AG04450 (cell line): Measurements from ENCODE around the gene PPIE. TPM values are rescaled to one million over a fixed set of nuclear protein-coding genes. Genes with fewer than 3 reads are reported as not detected.
"Not testable (repeated sequence)": the region's sequence is repeated elsewhere in the genome, so short reads cannot be mapped to it uniquely, and the experiment has no call there.

Experiments used
- CTCF ChIA-PET: fragments of 300-600, 350-600 bp; formaldehyde crosslinking; extraction: SDS; loops from one replicate; lab custom pipeline; 2022; ENCODE audit warnings: antibody characterized with exemption, inconsistent platforms; lab: Charles Lee
- POLR2A ChIA-PET: fragments of 350-600 bp; formaldehyde crosslinking; extraction: SDS; loops from one replicate; lab custom pipeline; 2021; ENCODE audit warnings: antibody characterized with exemption, inconsistent platforms; lab: Yijun Ruan, JAX
- DNase-seq: peaks from one replicate; pipeline ENCODE4 v3.0.0-alpha.2; 2011; ENCODE audit warnings: low read depth, low spot score
- H3K27ac ChIP-seq: one replicate; pipeline ENCODE4 v1.5.1; 2012; ENCODE audit warnings: low read depth, low read length, control low read depth
- H3K27me3 ChIP-seq: one replicate; pipeline ENCODE4 v1.6.0; 2012; ENCODE audit warnings: low read length; ENCODE audit not compliant: control insufficient read depth, insufficient read depth
- H3K4me3 ChIP-seq: 2 replicates; pipeline ENCODE4 v1.5.1; 2011; ENCODE audit warnings: mild to moderate bottlenecking, low read depth, low read length, control low read depth
- H3K9me3 ChIP-seq: 2 replicates; pipeline ENCODE4 v1.5.1; 2012; ENCODE audit warnings: low read length; ENCODE audit not compliant: control insufficient read depth, insufficient read depth
- CTCF ChIP-seq: IDR thresholded peaks from 2 replicates; pipeline ENCODE4 v1.5.1; 2011; ENCODE audit warnings: low read depth, low read length, control low read depth, inconsistent platforms
- polyA plus RNA-seq: library from polyadenylated mRNA; depleted of rRNA; stranded (reverse); fragments of >200 nt; gene quantifications from 2 replicates; pipeline ENCODE4 v1.2.3, GENCODE V29; 2011

The PPIE gene
- polyA plus RNA-seq, 1 experiment: 72.5 TPM

DNA sequence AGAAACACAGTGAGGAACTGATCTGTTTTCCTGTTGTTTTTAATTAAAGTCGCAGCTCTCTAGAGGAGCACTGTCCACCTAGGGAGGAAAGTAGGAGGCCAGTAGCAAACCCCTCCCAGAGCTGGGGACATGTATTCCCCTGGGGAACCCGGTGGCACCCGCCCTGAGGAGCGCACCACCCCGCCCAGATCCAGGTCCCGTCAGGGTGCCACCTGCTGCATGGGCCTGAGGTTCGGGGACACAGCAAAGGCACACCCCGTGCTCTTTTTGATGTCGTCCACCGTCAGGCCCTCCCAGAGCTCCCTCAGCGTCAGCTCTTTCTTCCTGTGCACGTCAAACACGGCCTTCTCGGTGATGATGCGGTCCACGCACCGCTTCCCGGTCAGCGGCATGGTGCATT is 30.8 kb downstream of the PPIE start:
- CTCF ChIA-PET, H3K9me3 ChIP-seq, H3K4me3 ChIP-seq, H3K27me3 ChIP-seq, DNase-seq, POLR2A ChIA-PET, H3K27ac ChIP-seq: not testable (repeated sequence)

DNA sequence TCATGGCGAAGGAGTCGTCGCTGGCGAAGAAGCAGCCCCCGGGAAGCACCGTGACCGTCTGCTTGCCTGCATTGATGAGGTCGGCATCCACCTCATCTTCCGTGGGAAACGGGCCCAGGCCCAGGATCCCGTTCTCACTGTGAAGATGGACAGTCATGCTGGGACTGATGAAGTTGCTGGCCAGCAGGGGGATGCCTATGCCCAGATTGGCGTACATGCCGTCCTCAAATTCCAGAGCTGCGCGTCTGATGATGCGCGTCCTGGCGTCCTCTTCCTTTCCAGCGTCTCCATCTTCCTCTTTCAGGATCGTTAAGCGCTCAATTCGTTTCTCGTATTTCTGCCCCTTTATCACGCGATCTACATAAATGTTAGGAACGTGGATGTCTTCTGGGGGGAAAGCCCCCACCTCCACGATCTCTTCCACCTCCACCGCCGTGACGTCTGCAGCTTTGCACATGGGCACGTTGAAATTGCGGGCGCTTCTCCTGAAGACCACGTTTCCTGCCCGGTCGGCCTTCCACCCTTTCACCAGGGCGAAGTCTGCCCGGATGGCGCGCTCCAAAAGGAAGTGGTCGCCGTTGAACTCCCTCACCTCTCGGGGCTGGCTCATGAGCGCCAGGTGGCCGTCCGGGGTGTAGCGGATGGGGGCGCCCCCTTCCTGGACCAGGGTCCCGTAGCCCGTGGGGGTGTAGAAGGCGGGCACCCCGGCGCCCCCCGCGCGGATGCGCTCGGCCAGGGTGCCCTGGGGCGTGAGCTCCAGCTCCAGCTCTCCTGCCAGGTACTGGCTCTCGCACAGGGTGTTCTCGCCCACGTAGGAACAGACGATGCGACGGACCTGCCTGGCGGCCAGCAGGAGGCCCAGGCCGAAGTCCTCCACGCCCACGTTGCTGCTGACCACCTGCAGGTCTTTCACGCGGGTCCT is 31.7 kb downstream of the PPIE start:
- CTCF ChIA-PET, H3K27ac ChIP-seq, H3K9me3 ChIP-seq, POLR2A ChIA-PET, DNase-seq, H3K27me3 ChIP-seq: not testable (repeated sequence)
- peak overlapping the region; percentile 45 for H3K4me3 ChIP-seq

GRCh38 chr1:39771022-39771532 is 32.4 kb downstream of the PPIE start, which contains the start of gene OXCT2:
OXCT2 (minus strand) TSS chr1:39771348; CDS start chr1:39771255, 93 bp downstream.
- H3K27ac ChIP-seq, H3K9me3 ChIP-seq, DNase-seq, POLR2A ChIA-PET, CTCF ChIA-PET, H3K27me3 ChIP-seq: not testable (repeated sequence)
- H3K4me3 ChIP-seq: peak within 1 kb of the TSS; percentile 45

DNA sequence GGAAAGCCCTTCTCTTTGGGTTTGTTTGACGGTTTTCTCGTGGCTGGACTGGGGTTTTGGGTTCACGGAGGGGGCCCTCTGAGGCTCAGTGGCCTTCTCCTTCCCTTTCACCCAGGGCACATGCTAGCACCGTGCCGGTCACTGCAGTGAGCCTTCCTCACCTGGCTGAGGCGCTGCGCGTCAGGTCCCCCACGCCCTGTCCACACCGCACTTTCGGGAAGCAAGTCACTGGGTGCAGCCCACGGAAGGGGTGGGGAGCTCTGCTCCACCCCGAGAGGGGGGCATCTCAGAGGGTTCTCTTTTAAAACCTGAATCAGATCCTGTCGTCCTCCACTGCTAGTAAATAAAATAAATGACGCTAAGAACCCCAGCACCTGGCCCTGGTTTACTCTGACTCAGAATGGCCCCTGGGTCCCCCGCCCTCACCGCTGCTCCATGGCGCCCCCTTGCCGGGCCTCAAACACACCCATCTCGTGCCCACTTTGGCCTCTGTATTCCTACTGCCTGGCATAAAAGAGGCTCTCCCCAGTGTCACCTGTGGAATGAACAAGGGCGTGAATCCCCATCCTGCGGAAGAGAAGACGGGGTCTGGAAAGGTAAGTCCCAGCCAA is 34.8 kb downstream of the PPIE start:
- POLR2A ChIA-PET, H3K9me3 ChIP-seq, CTCF ChIA-PET, DNase-seq, H3K27me3 ChIP-seq, H3K4me3 ChIP-seq, H3K27ac ChIP-seq: not testable (repeated sequence)

DNA sequence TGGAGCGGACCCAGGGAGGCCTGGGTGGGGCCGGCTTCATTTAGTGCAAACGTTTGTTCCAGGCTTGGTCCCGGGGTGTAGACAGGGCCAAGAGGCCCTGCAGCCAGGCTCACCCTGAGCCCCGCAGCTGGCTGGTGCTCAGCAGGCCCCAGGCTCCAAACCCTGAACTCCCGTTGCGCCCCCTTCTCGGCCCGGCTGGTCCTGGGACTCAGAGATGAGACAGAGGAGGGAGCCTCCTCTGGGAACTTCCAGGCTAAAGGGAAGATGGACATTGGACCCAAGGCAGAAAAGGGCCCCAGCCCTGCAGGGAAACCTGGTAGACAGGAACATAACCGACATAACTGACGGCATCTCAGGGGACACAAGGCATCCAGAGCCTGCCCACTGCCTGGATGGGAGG is 36.5 kb downstream of the PPIE start:
- DNase-seq, H3K9me3 ChIP-seq, POLR2A ChIA-PET, H3K4me3 ChIP-seq, CTCF ChIA-PET, H3K27ac ChIP-seq: not testable (repeated sequence)
- H3K27me3 ChIP-seq: peaks cover 13% of the 10 kb centered on the region

- H3K27ac ChIP-seq, CTCF ChIA-PET, POLR2A ChIA-PET, H3K9me3 ChIP-seq, DNase-seq, H3K4me3 ChIP-seq: not testable (repeated sequence)
- peaks cover 16% of the 10 kb centered on the region for H3K27me3 ChIP-seq
Measured at GRCh38 chr1:39775676-39776399, 37.2 kb downstream of the PPIE start.

DNA sequence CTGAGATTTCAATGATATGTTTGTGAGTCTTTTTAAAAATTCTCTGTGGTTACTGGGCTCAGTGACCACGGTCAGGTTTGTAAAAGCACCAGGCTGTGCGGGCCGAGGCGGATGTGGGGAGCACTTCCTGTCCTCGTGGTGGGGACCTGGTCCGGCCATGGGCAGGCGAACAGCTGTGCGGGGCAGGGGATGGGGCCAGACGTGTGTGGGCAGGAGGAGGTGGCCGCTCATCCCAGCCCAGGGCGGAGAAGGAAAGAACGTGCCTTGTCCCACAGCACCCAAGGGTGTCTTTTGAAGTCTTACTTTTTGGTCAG is 37.7 kb downstream of the PPIE start:
- no peak for DNase-seq
- CTCF ChIA-PET: no interaction called here
- H3K27me3 ChIP-seq: peaks cover 16% of the 10 kb centered on the region
- no peak overlapping the region for H3K27ac ChIP-seq
- no peaks in the 10 kb centered on the region for H3K9me3 ChIP-seq
- POLR2A ChIA-PET: no interaction called here
- H3K4me3 ChIP-seq: no peak overlapping the region
- no peak for TF ChIP-seq CTCF
